ENCODE results near the gene ADAP1. TPM values are rescaled to one million over a fixed set of nuclear protein-coding genes. Genes with fewer than 3 reads are reported as not detected.
A peak's percentile ranks its signal among the peaks of the same experiment; 100 is the strongest.

ADAP1 gene
- polyA plus RNA-seq, 6 donors from 2014 or later: 3.3 to 7.0 (median 4.3) TPM

GRCh38 chr7:894164-894867, 60.2 kb downstream of the ADAP1 start:
- no peaks in the 10 kb centered on the region for H3K27me3 Mint-ChIP-seq
- peak overlapping the region in 2 of 6 donors; percentile 19 to 36 for H3K27ac Mint-ChIP-seq
- H3K9me3 Mint-ChIP-seq: peaks cover 0 to 3% (median 0%) of the 10 kb centered on the region in 7 donors
- ATAC-seq (ENCODE audit: low read depth in 2 of 2) (no peak), DNase-seq (no peak)
- H3K36me3 Mint-ChIP-seq: peaks cover 6 to 24% of the 10 kb centered on the region in 2 donors
- no peak overlapping the region for H3K4me3 Mint-ChIP-seq
- peaks cover 0 to 10% (median 7%) of the 10 kb centered on the region in 3 donors for H3K4me1 Mint-ChIP-seq

GRCh38 chr7:893686-894085, 60.8 kb downstream of the ADAP1 start:
- Mint-ChIP-seq H3K36me3 (peaks cover 6 to 24% of the 10 kb centered on the region in 2 donors), H3K4me3 (no peak overlapping the region), H3K27me3 (no peaks in the 10 kb centered on the region), H3K9me3 (peaks cover 0 to 3% (median 0%) of the 10 kb centered on the region in 7 donors), H3K4me1 (peaks cover 0 to 12% (median 7%) of the 10 kb centered on the region in 3 donors), H3K27ac (no peak overlapping the region)
- ATAC-seq (ENCODE audit: low read depth in 2 of 2) (no peak), DNase-seq (no peak)

GRCh38 chr7:892648-893593, 61.6 kb downstream of the ADAP1 start:
- DNase-seq (no peak), ATAC-seq (ENCODE audit: low read depth in 2 of 2) (no peak)
- peak overlapping the region in 1 of 6 donors; percentile 74 for H3K27ac Mint-ChIP-seq
- H3K4me1 Mint-ChIP-seq: peaks cover 0 to 13% (median 7%) of the 10 kb centered on the region in 3 donors
- H3K4me3 Mint-ChIP-seq: peak overlapping the region in 1 of 8 donors; percentile 62
- H3K9me3 Mint-ChIP-seq: peaks cover 0 to 3% (median 0%) of the 10 kb centered on the region in 7 donors
- no peaks in the 10 kb centered on the region for H3K27me3 Mint-ChIP-seq
- H3K36me3 Mint-ChIP-seq: peaks cover 6 to 24% of the 10 kb centered on the region in 2 donors

- H3K9me3 Mint-ChIP-seq: peaks cover 0 to 3% (median 0%) of the 10 kb centered on the region in 7 donors
- DNase-seq (no peak), ATAC-seq (ENCODE audit: low read depth in 2 of 2) (no peak)
- no peak overlapping the region for H3K27ac Mint-ChIP-seq
- no peak overlapping the region for H3K4me3 Mint-ChIP-seq
- H3K4me1 Mint-ChIP-seq: peaks cover 0 to 13% (median 7%) of the 10 kb centered on the region in 3 donors
- H3K36me3 Mint-ChIP-seq: peaks cover 6 to 24% of the 10 kb centered on the region in 2 donors
- no peaks in the 10 kb centered on the region for H3K27me3 Mint-ChIP-seq
These were observed 62.7 kb downstream of the ADAP1 start for GRCh38 chr7:891805-892204.

GRCh38 chr7:891291-891690, 63.2 kb downstream of the ADAP1 start:
- H3K9me3 Mint-ChIP-seq: peaks cover 0 to 3% (median 0%) of the 10 kb centered on the region in 7 donors
- peaks cover 0 to 13% (median 7%) of the 10 kb centered on the region in 3 donors for H3K4me1 Mint-ChIP-seq
- H3K36me3 Mint-ChIP-seq: peaks cover 5 to 22% of the 10 kb centered on the region in 2 donors
- no peak for ATAC-seq (ENCODE audit: low read depth in 2 of 2)
- DNase-seq: no peak
- H3K4me3 Mint-ChIP-seq: no peak overlapping the region
- H3K27me3 Mint-ChIP-seq: no peaks in the 10 kb centered on the region
- H3K27ac Mint-ChIP-seq: no peak overlapping the region

GRCh38 chr7:890868-891267, 63.6 kb downstream of the ADAP1 start:
- H3K9me3 Mint-ChIP-seq: peaks cover 0 to 3% (median 0%) of the 10 kb centered on the region in 7 donors
- H3K4me3 Mint-ChIP-seq: no peak overlapping the region
- H3K27me3 Mint-ChIP-seq: no peaks in the 10 kb centered on the region
- H3K36me3 Mint-ChIP-seq: peaks cover under 1 to 18% of the 10 kb centered on the region in 2 donors
- no peak for DNase-seq
- H3K4me1 Mint-ChIP-seq: peaks cover 0 to 13% (median 11%) of the 10 kb centered on the region in 3 donors
- H3K27ac Mint-ChIP-seq: no peak overlapping the region
- ATAC-seq (ENCODE audit: low read depth in 2 of 2): no peak

- no peaks in the 10 kb centered on the region for H3K27me3 Mint-ChIP-seq
- H3K27ac Mint-ChIP-seq: no peak overlapping the region
- peaks cover 0 to 3% (median 0%) of the 10 kb centered on the region in 7 donors for H3K9me3 Mint-ChIP-seq
- peaks cover 6 to 17% (median 15%) of the 10 kb centered on the region in 3 donors for H3K4me1 Mint-ChIP-seq
- ATAC-seq (ENCODE audit: low read depth in 2 of 2) (no peak), DNase-seq (no peak)
- peaks cover 0 to 17% of the 10 kb centered on the region in 2 donors for H3K36me3 Mint-ChIP-seq
- peak overlapping the region in 1 of 8 donors; percentile 66 for H3K4me3 Mint-ChIP-seq
These were observed 65.1 kb downstream of the ADAP1 start for GRCh38 chr7:889391-889790.

- peaks cover 0 to 3% (median 0%) of the 10 kb centered on the region in 7 donors for H3K9me3 Mint-ChIP-seq
- peak overlapping the region in 1 of 6 donors; percentile 56 for H3K27ac Mint-ChIP-seq
- peaks cover 0 to 17% of the 10 kb centered on the region in 2 donors for H3K36me3 Mint-ChIP-seq
- H3K4me3 Mint-ChIP-seq: peak overlapping the region in 1 of 8 donors; percentile 66
- ATAC-seq (ENCODE audit: low read depth in 2 of 2) (no peak), DNase-seq (no peak)
- H3K27me3 Mint-ChIP-seq: no peaks in the 10 kb centered on the region
- H3K4me1 Mint-ChIP-seq: peaks cover 7 to 17% (median 15%) of the 10 kb centered on the region in 3 donors
These were observed 65.5 kb downstream of the ADAP1 start for GRCh38 chr7:889025-889390.

- no peak for ATAC-seq (ENCODE audit: low read depth in 2 of 2)
- Mint-ChIP-seq H3K27ac (peak overlapping the region in 1 of 6 donors; percentile 26), H3K4me3 (peak overlapping the region in 1 of 8 donors; percentile 60)
These were observed 66.1 kb downstream of the ADAP1 start for GRCh38 chr7:888081-889024.

GRCh38 chr7:887488-887820, 67.0 kb downstream of the ADAP1 start:
- no peak for ATAC-seq (ENCODE audit: low read depth in 2 of 2)
- Mint-ChIP-seq H3K4me3 (no peak overlapping the region), H3K4me1 (peaks cover 7 to 14% (median 11%) of the 10 kb centered on the region in 3 donors), H3K9me3 (no peaks in the 10 kb centered on the region), H3K27me3 (no peaks in the 10 kb centered on the region), H3K36me3 (peaks cover 0 to 5% of the 10 kb centered on the region in 2 donors), H3K27ac (no peak overlapping the region)
- no peak for DNase-seq

More at GRCh38 chr7:888081-889024, 66.1 kb downstream of the ADAP1 start:
- Mint-ChIP-seq H3K4me1 (peaks cover 7 to 17% (median 16%) of the 10 kb centered on the region in 3 donors), H3K27me3 (no peaks in the 10 kb centered on the region), H3K9me3 (peaks cover 0 to 3% (median 0%) of the 10 kb centered on the region in 7 donors), H3K36me3 (peaks cover 0 to 14% of the 10 kb centered on the region in 2 donors)
- no peak for DNase-seq

- Mint-ChIP-seq H3K9me3 (no peaks in the 10 kb centered on the region), H3K4me1 (peaks cover 8 to 13% (median 10%) of the 10 kb centered on the region in 3 donors), H3K36me3 (no peaks in the 10 kb centered on the region), H3K27me3 (no peaks in the 10 kb centered on the region), H3K27ac (no peak overlapping the region), H3K4me3 (no peak overlapping the region)
- DNase-seq (no peak), ATAC-seq (ENCODE audit: low read depth in 2 of 2) (no peak)
These were observed 67.6 kb downstream of the ADAP1 start for GRCh38 chr7:886626-887487.

Data from naive B cell (primary cell).